HG02938 (cell line): Measurements from ENCODE around the gene DEFB115.
"Not testable (repeated sequence)": the region's sequence is repeated elsewhere in the genome, so short reads cannot be mapped to it uniquely, and the experiment has no call there.

Experiments
- ATAC-seq: cut with Tn5 transposase; IDR thresholded peaks from one replicate; pipeline ENCODE4 v1.9.1; 2021; ENCODE audit warnings: mild to moderate bottlenecking, moderate library complexity; ENCODE audit not compliant: unreplicated experiment

DEFB115 gene, protein sequence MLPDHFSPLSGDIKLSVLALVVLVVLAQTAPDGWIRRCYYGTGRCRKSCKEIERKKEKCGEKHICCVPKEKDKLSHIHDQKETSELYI

DNA sequence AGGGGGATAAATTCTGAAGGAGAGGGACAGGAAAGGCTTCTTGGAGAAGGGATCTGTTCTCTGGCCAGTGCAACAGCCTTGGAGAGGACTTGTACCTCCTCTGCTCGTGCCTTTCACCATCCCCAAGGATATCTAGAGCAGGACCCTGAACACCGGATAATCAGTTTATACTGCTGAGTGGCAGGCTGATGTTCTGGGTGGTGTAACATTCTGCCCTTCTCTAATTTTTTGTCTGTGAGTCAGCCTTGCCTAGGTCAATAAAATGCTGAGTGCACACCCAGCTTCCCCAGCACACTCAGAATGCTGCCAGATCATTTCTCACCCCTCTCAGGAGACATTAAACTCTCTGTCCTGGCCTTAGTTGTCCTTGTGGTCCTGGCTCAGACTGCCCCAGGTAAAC, at the start of gene DEFB115:
TSS of gene DEFB115 (plus strand) at position 301 of the 400 bp plus-strand sequence. CDS start at position 301, 0 bp downstream.
- ATAC-seq = no peak

DNA sequence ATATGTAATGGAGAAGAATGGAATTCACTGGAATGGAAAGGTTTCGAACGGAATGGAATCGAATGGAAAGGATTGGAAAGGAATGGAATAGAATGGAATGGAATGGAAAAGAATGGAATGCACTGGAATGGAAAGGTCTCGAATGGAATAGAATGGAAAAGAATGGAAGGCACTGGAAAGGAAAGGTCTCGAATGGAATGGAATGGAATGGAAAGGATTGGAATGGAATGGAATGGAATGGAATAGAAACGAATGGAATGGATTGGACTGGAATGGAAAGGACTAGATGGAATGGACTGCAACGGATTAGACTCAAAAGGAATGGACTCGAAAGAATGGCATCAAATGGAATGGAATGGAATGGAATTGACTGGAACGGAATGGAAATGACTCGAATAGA, 20.5 kb upstream of the DEFB115 start:
- no peak for ATAC-seq

DNA sequence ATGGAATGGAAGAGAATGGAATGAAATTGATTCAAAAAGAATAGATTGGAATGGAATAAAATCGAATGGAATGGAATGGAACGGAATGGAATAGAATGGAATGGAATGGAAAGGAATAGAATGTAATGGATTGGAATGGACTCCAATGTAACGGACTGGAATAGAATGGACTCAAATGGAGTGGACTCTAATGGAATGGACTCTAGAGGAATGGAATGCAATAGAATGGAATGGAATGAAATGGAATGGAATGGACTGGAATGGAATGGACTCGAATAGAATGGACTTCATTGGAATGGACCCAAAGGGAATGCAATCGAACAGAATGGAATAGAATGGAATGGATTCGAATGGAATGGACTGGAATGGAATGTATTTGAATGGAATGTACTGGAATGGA, 19.7 kb upstream of the DEFB115 start:
- no peak for ATAC-seq

DNA sequence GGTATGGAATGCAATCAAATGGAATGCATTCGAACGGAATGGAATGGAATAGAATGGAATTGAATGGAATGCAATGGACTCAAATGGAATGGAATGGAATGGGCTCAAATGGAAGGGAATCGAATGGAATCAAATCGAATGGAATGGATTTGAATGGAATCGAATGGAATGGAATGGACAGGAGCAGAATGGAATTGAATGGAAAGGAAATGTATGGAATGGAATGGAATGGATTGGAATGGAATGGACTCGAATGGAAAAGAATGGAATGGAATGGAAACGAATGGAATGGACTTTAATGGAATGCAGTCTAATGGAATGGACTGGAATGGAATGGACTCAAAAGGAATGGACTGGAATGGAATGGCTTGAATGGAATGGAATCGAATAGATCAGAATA, 18.3 kb upstream of the DEFB115 start:
- ATAC-seq = no peak

DNA sequence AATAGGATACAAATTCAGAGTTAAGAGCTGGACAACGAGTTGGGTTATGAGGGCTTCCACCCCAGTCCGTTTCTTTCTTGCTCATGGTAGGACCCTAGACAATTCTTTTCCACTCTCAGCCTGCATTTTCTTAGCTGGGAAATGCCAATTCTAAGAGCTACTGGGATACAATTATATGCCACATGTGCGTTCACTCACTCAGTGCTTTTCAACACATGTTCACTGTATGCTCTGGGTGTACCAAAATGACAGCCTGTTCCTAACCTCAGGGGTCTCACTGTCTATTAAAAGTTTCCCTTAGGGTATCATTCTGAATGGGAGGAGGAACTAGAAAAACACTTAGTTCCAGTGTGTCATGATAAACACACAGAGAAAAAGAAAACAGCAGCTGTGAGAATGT, 505 bp upstream of the DEFB115 start:
- ATAC-seq = no peak

DNA sequence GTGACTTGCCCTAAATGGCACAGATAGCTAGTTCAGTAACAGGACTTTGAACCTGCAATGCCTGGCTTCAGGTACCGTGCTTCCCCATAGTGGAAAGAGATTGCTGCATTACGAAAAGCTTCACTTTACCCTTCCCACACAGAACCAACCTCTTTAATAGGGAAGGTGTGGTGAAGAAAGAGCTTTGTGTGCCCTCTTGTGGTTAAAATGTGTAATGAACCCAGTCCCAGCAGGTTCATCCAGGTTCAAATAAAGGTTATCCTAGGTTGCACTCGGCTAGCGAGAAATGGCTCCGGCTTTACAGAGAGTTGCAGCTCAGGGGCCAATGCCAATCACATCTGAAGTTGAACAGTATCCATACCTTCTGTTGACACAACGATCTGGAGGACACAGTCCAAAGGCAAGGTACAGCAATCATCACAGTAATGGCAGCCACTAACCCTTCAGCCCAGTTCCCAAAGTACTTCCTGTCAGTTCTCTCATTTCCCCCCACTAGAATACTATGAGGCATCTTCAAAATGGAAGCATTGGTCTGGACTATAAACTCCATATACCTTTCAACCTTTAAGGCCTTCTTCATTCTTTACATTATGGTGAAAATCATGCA, 3.0 kb downstream of the DEFB115 start:
- ATAC-seq = no peak

DNA sequence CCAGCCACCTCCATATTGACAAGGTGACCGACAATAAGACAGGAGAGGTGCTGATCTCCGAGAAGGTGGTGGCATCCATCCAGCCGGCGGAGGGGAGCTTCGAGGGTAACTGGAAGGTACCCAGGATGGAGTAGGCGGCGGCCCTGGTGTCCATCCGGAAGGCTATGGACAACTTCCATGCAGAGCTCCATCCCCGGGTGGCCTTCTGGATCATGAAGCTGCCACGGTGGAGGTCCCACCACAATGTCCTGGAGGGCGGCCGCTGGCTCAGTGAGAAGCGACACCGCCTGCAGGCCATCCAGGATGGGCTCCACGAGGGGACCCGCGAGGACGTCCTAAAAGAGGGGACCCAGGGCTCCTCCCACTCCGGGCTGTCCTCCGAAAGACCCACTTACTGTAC, 17.0 kb downstream of the DEFB115 start:
- ATAC-seq = no peak

- no peak for ATAC-seq
These were observed 20.7 kb downstream of the DEFB115 start for GRCh38 chr20:31278178-31278577.

GRCh38 chr20:31284964-31285363, 27.5 kb downstream of the DEFB115 start:
- ATAC-seq = not testable (repeated sequence)

GRCh38 chr20:31308535-31309162, 51.2 kb downstream of the DEFB115 start, which contains the start of gene DEFB116:
Gene DEFB116 (minus strand): TSS chr20:31308585. CDS start chr20:31308585, 0 bp downstream.
- ATAC-seq = no peak
